ENCODE measurements around the gene BTN2A1. TPM values are rescaled to one million over a fixed set of nuclear protein-coding genes. Genes with fewer than 3 reads are reported as not detected.

Gene BTN2A1
- total RNA-seq, 3 donors from 2014 or later, result 26.1 to 37.7 (median 29.1) TPM

DNA sequence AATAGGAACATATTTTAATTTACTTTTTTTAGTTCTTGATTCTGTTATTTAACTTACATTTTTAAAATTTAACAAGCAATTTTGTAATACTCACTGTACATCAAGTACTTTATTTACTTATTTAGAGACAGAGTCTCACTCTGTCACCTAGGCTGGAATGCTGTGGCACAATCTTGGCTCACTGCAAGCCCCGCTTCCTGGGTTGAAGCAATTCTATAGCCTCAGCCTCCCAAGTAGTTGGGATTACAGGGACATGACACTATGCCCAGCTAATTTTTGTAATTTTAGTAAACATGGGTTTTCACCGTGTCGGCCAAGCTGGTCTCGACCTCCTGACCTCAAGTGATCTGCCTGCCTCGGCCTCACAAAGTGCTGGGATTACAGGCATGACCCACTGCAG, 10.5 kb upstream of the BTN2A1 start:
- H3K4me3 ChIP-seq, result no peak overlapping the region
- H3K36me3 ChIP-seq (ENCODE audit: low read depth), result no peaks in the 10 kb centered on the region
- ATAC-seq (no peak), DNase-seq (no peak)
- no peaks in the 10 kb centered on the region for H3K9me3 ChIP-seq
- H3K4me1 ChIP-seq (ENCODE audit: low read depth), result peaks cover 5% of the 10 kb centered on the region
- intact Hi-C loops (cut with DNase I, micrococcal nuclease), result no loop called here
- TF ChIP-seq, protein P1, sequence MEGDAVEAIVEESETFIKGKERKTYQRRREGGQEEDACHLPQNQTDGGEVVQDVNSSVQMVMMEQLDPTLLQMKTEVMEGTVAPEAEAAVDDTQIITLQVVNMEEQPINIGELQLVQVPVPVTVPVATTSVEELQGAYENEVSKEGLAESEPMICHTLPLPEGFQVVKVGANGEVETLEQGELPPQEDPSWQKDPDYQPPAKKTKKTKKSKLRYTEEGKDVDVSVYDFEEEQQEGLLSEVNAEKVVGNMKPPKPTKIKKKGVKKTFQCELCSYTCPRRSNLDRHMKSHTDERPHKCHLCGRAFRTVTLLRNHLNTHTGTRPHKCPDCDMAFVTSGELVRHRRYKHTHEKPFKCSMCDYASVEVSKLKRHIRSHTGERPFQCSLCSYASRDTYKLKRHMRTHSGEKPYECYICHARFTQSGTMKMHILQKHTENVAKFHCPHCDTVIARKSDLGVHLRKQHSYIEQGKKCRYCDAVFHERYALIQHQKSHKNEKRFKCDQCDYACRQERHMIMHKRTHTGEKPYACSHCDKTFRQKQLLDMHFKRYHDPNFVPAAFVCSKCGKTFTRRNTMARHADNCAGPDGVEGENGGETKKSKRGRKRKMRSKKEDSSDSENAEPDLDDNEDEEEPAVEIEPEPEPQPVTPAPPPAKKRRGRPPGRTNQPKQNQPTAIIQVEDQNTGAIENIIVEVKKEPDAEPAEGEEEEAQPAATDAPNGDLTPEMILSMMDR (IDR thresholded peaks at IDR 0.05), result no peak

DNA sequence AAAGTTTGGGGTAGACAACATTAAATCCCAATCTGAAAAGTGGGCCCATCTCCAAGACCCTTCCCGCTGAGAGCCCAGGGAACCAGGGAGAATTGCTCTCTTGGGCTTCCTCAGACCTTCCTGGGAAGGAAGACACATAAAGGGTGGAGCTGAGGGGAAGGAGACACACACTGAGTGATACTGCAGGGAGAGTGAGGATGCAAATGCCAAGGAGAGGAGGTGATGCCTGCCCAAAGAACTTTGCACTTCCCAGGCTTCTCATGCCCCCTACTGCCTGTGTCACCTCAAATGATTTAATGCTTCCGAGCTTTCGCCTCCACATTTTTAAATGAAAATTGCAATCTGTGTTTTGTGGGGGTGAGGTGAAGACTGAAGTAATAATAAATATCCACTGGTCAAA, 7.5 kb upstream of the BTN2A1 start:
- ATAC-seq (no peak), DNase-seq (no peak)
- Histone ChIP-seq H3K9me3 (no peaks in the 10 kb centered on the region), H3K4me3 (no peak overlapping the region), H3K36me3 (ENCODE audit: low read depth) (no peaks in the 10 kb centered on the region), H3K4me1 (ENCODE audit: low read depth) (peaks cover 5% of the 10 kb centered on the region)
- TF ChIP-seq, protein P1 (IDR thresholded peaks at IDR 0.05), result no peak
- intact Hi-C loops (cut with DNase I, micrococcal nuclease), result no loop called here

DNA sequence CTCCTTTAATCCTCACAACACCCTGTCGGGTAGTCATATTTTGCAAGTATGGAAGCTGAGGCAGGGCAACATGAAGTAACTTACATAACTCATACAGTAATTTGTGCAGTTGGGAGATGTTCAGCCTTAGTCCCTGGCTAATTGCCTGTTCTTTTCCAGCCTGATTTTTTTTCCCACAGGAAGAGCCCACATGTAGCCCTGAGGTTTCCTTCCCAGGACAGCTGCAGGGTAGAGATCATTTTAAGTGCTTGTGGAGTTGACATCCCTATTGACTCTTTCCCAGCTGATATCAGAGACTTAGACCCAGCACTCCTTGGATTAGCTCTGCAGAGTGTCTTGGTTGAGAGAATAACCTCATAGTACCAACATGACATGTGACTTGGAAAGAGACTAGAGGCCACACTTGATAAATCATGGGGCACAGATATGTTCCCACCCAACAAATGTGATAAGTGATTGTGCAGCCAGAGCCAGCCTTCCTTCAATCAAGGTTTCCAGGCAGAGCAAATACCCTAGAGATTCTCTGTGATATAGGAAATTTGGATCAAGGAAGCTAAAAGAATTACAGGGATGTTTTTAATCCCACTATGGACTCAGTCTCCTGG, 5.0 kb upstream of the BTN2A1 start:
- H3K4me3 ChIP-seq, result no peak overlapping the region
- H3K36me3 ChIP-seq (ENCODE audit: low read depth), result no peaks in the 10 kb centered on the region
- H3K4me1 ChIP-seq (ENCODE audit: low read depth), result peaks cover 6% of the 10 kb centered on the region
- DNase-seq (no peak), ATAC-seq (no peak)
- intact Hi-C loops (cut with DNase I, micrococcal nuclease), result no loop called here
- H3K9me3 ChIP-seq, result no peaks in the 10 kb centered on the region
- TF ChIP-seq, protein P1 (IDR thresholded peaks at IDR 0.05), result no peak

DNA sequence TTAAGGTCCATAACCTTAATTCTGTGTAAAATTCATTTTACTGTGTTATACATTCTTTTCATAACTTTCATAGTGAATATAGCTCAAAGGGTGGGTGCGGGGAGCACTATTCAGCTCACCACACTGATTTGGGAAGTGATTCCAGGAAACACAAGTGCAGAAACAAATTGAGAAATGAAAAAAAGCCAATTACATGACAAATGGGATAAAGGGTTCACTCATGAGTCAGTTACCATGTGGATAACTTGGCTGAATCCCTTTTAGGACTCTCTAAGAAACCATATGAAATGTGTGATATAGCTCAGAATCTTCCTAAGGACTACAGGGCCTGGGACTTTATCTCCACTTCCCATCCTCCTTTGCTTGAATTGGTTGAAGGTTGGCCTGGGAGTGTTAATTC, 3.1 kb upstream of the BTN2A1 start:
- peaks cover 9% of the 10 kb centered on the region for H3K4me1 ChIP-seq (ENCODE audit: low read depth)
- TF ChIP-seq, protein P1 (IDR thresholded peaks at IDR 0.05), result no peak
- H3K9me3 ChIP-seq, result no peaks in the 10 kb centered on the region
- H3K4me3 ChIP-seq, result no peak overlapping the region
- H3K36me3 ChIP-seq (ENCODE audit: low read depth), result no peaks in the 10 kb centered on the region
- ATAC-seq (no peak), DNase-seq (no peak)
- intact Hi-C loops (cut with DNase I, micrococcal nuclease), result no loop called here

DNA sequence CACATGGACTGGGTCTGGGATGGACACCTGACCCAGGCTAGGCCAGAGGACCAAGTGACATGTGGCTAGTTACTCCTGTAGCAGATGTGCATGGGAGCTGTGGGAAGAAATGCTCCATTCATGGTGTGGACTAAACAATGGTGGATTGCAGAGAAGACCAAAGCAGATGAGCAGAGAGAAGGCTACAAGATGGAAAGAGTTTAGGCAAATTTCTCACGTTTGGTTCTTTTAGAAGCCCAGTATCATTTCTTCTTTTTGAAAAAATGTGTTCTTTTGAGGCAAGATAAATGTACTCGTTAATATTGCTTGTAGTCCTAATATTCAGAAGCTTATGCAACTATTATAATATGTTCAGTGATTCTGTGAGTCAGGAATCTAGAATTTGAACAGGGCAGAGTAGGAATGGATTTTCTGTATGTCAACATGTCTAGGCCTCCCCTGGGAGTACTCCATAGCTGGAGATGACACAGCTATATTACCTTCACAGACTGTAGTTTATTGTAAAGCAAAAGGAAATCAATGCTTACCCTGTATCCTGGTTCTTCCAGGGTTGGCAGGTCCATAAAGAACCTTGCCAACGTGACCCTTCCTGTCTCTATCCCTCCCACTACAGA, 2.3 kb upstream of the BTN2A1 start:
- TF ChIP-seq, protein P1 (IDR thresholded peaks at IDR 0.05), result no peak
- ATAC-seq, result no peak
- intact Hi-C loops (cut with DNase I, micrococcal nuclease), result no loop called here
- no peak overlapping the region for H3K4me3 ChIP-seq
- H3K4me1 ChIP-seq (ENCODE audit: low read depth), result peaks cover 18% of the 10 kb centered on the region
- no peaks in the 10 kb centered on the region for H3K36me3 ChIP-seq (ENCODE audit: low read depth)
- no peaks in the 10 kb centered on the region for H3K9me3 ChIP-seq
- no peak for DNase-seq
